Measurements from ENCODE around the gene CLEC1B.

DNA sequence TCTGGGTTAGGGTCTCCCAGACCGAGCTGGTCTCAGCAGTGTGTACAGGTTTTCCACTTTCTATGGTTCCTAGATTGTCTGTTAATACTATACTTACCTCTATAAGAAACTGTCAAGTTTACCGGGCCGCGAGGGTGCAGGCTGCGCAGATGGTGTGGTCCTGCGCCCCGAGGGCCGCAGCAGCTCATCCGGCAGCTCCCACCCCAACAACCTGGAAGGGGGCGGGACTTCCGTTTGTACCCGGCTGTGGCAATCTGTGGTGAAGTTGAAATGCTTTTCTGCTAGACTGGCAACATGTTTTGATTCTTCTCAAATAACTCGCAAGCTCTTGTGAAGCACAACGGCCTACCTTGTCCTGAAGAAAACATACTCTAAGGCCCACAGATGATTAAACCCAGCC, 31.5 kb upstream of the CLEC1B start, which contains the start of gene CLEC9A:
- TF ChIP-seq, protein P1, sequence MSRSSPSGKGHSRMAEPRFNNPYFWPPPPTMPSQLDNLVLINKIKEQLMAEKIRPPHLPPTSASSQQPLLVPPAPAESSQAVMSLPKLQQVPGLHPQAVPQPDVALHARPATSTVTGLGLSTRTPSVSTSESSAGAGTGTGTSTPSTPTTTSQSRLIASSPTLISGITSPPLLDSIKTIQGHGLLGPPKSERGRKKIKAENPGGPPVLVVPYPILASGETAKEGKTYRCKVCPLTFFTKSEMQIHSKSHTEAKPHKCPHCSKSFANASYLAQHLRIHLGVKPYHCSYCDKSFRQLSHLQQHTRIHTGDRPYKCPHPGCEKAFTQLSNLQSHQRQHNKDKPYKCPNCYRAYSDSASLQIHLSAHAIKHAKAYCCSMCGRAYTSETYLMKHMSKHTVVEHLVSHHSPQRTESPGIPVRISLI (tag by site-specific recombination; IDR thresholded peaks at IDR 0.05), result no peak
- no peak for TF ChIP-seq ZNF10 (tag by site-specific recombination; IDR thresholded peaks at IDR 0.05)

All from HEK293 (cell line).